NCI-H82 treated with DMSO at 0.1 percent for 48 hours (cell line): ENCODE measurements around the gene HS2ST1.

Source experiments
- DNase-seq: peaks from one replicate; lab custom pipeline; 2025; ENCODE audit not compliant: unreplicated experiment; lab: John Stamatoyannopoulos, UW

The HS2ST1 gene

GRCh38 chr1:87155170-87155569 lies 240.7 kb downstream of the HS2ST1 start:
- DNase-seq = peak; percentile 26

GRCh38 chr1:87155648-87156047 lies 241.2 kb downstream of the HS2ST1 start:
- no peak for DNase-seq

DNA sequence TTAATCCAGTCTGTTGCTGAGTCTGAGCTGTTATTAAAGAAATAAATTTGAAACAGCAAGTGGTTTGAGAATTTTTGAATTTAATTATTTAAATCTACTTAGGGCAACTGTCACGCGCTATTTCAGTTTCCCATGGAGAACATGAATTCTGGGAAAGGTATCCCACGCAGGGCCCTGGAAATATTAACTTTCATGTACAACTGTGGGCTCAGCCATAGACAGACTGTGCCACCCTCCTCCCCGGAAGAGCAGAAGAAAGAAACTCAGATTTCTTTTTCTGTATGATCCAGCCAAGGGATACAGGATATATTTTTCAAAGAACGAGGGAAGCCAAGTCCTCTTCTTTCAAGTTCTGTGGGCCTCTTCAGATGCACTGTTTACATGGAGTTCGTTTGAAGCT lies 241.7 kb downstream of the HS2ST1 start:
- DNase-seq = no peak

DNA sequence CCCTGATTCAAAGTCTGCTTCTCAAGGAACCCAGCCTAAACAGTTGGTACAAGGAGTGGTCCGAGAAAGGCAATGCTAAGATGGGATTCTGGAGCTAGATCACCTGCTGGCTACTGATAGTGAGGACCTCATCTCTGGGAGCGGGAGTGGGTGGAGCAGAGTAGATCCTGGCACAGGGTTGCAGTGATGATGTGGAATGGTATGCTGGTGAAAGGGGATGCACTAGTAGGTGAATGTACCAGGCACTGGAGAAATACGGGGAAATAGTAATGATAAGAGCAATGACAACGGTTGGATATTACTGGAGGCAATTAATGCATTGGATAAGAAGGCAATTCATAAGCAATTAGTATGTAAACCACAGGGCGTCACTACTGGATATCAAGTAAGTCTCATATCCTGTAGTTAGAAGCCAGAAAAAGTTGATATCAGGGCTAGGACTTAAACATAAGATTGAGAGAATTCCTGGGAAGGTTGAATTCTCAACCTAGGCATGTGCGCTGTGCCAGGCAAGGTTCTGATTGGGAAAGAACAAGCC lies 245.0 kb downstream of the HS2ST1 start:
- DNase-seq = no peak
